ENCODE results near the gene STAT4. TPM values are rescaled to one million over a fixed set of nuclear protein-coding genes. Genes with fewer than 3 reads are reported as not detected.
A peak's percentile ranks its signal among the peaks of the same experiment; 100 is the strongest.

STAT4 gene
- total RNA-seq, 1 donor from 2014 or later = 1.6 TPM

GRCh38 chr2:191113761-191114160 is 37.0 kb downstream of the STAT4 start:
- no peaks in the 10 kb centered on the region for H3K36me3 Mint-ChIP-seq (ENCODE audit: low read depth, unreplicated experiment)
- Histone ChIP-seq H3K79me2 (ENCODE audit: insufficient read depth, low read length) (no peaks in the 10 kb centered on the region), H3K4me1 (ENCODE audit: insufficient read depth, low read length) (no peaks in the 10 kb centered on the region), H3K27ac (ENCODE audit: low read depth, low read length) (no peak overlapping the region), H3K27me3 (ENCODE audit: insufficient read depth, low read length) (no peaks in the 10 kb centered on the region), H3K36me3 (ENCODE audit: insufficient read depth, low read length) (no peaks in the 10 kb centered on the region), H3K4me3 (ENCODE audit: insufficient read depth, low read depth, low read length) (no peak overlapping the region), H3K9me3 (ENCODE audit: insufficient read depth, low read depth, low read length) (no peaks in the 10 kb centered on the region), H3K9ac (ENCODE audit: low read length) (no peak overlapping the region), H4K20me1 (ENCODE audit: insufficient read depth, low read length) (no peaks in the 10 kb centered on the region), H3K4me2 (ENCODE audit: low read length) (no peak overlapping the region), H2AFZ (ENCODE audit: low read depth, low read length) (no peak overlapping the region)
- peaks cover 4% of the 10 kb centered on the region for H3K27me3 Mint-ChIP-seq (ENCODE audit: low read depth, unreplicated experiment)
- no peak overlapping the region for H3K27ac Mint-ChIP-seq (ENCODE audit: unreplicated experiment)
- DNase-seq (ENCODE audit: low read depth) = no peak
- peaks cover 22% of the 10 kb centered on the region for H3K4me1 Mint-ChIP-seq (ENCODE audit: low read depth, unreplicated experiment)
- H3K4me3 Mint-ChIP-seq (ENCODE audit: unreplicated experiment) = no peak overlapping the region
- no peaks in the 10 kb centered on the region for H3K9me3 Mint-ChIP-seq (ENCODE audit: unreplicated experiment)
- no peak for FAIRE-seq
- TF ChIP-seq, protein P1, sequence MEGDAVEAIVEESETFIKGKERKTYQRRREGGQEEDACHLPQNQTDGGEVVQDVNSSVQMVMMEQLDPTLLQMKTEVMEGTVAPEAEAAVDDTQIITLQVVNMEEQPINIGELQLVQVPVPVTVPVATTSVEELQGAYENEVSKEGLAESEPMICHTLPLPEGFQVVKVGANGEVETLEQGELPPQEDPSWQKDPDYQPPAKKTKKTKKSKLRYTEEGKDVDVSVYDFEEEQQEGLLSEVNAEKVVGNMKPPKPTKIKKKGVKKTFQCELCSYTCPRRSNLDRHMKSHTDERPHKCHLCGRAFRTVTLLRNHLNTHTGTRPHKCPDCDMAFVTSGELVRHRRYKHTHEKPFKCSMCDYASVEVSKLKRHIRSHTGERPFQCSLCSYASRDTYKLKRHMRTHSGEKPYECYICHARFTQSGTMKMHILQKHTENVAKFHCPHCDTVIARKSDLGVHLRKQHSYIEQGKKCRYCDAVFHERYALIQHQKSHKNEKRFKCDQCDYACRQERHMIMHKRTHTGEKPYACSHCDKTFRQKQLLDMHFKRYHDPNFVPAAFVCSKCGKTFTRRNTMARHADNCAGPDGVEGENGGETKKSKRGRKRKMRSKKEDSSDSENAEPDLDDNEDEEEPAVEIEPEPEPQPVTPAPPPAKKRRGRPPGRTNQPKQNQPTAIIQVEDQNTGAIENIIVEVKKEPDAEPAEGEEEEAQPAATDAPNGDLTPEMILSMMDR (IDR thresholded peaks at IDR 0.05; ENCODE audit: insufficient read depth, low read depth, low read length) = no peak

- FAIRE-seq = no peak
- no peak for DNase-seq (ENCODE audit: low read depth)
- peaks cover 22% of the 10 kb centered on the region for H3K4me1 Mint-ChIP-seq (ENCODE audit: low read depth, unreplicated experiment)
- H2AFZ ChIP-seq (ENCODE audit: low read depth, low read length) = no peak overlapping the region
- no peaks in the 10 kb centered on the region for H3K27me3 ChIP-seq (ENCODE audit: insufficient read depth, low read length)
- H3K4me1 ChIP-seq (ENCODE audit: insufficient read depth, low read length) = no peaks in the 10 kb centered on the region
- H3K9me3 Mint-ChIP-seq (ENCODE audit: unreplicated experiment) = no peaks in the 10 kb centered on the region
- no peak overlapping the region for H3K4me3 ChIP-seq (ENCODE audit: insufficient read depth, low read depth, low read length)
- H3K4me3 Mint-ChIP-seq (ENCODE audit: unreplicated experiment) = no peak overlapping the region
- H4K20me1 ChIP-seq (ENCODE audit: insufficient read depth, low read length) = no peaks in the 10 kb centered on the region
- H3K9ac ChIP-seq (ENCODE audit: low read length) = no peak overlapping the region
- no peaks in the 10 kb centered on the region for H3K36me3 ChIP-seq (ENCODE audit: insufficient read depth, low read length)
- no peaks in the 10 kb centered on the region for H3K79me2 ChIP-seq (ENCODE audit: insufficient read depth, low read length)
- H3K4me2 ChIP-seq (ENCODE audit: low read length) = no peak overlapping the region
- TF ChIP-seq, protein P1 (IDR thresholded peaks at IDR 0.05; ENCODE audit: insufficient read depth, low read depth, low read length) = no peak
- no peak for TF ChIP-seq EZH2 (IDR thresholded peaks at IDR 0.05; ENCODE audit: insufficient read depth, low read length)
- no peak overlapping the region for H3K27ac Mint-ChIP-seq (ENCODE audit: unreplicated experiment)
- no peaks in the 10 kb centered on the region for H3K36me3 Mint-ChIP-seq (ENCODE audit: low read depth, unreplicated experiment)
- H3K9me3 ChIP-seq (ENCODE audit: insufficient read depth, low read depth, low read length) = no peaks in the 10 kb centered on the region
- H3K27me3 Mint-ChIP-seq (ENCODE audit: low read depth, unreplicated experiment) = peaks cover under 1% of the 10 kb centered on the region
- no peak overlapping the region for H3K27ac ChIP-seq (ENCODE audit: low read depth, low read length)
Observed at GRCh38 chr2:191112448-191112901, 38.3 kb downstream of the STAT4 start.

DNA sequence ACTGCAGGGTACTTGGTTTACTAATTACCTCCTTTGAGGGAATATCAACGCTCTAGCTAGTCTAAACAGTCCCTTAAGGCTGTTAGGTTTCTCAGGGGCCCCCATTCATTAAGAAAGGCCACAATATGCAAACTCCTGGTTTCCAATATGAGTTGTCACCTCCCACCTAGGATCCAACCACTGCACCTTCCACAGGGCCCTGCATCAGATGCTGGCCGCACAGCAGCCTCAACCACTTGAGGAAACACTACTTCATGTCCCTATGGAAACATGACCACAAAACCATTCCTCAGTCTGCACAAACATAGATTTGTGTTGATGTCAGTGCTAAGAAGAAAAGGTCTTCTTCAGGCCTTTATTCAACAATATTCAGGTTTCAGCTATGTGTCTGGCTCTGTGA is 40.9 kb downstream of the STAT4 start:
- peaks cover 20% of the 10 kb centered on the region for H3K4me1 Mint-ChIP-seq (ENCODE audit: low read depth, unreplicated experiment)
- TF ChIP-seq EZH2 (IDR thresholded peaks at IDR 0.05; ENCODE audit: insufficient read depth, low read length) = no peak
- TF ChIP-seq, protein P1 (IDR thresholded peaks at IDR 0.05; ENCODE audit: insufficient read depth, low read depth, low read length) = no peak
- Histone ChIP-seq H3K4me2 (ENCODE audit: low read length) (no peak overlapping the region), H3K9ac (ENCODE audit: low read length) (no peak overlapping the region), H3K4me1 (ENCODE audit: insufficient read depth, low read length) (no peaks in the 10 kb centered on the region), H3K27ac (ENCODE audit: low read depth, low read length) (no peak overlapping the region), H3K79me2 (ENCODE audit: insufficient read depth, low read length) (no peaks in the 10 kb centered on the region), H3K27me3 (ENCODE audit: insufficient read depth, low read length) (no peaks in the 10 kb centered on the region), H4K20me1 (ENCODE audit: insufficient read depth, low read length) (no peaks in the 10 kb centered on the region), H3K36me3 (ENCODE audit: insufficient read depth, low read length) (no peaks in the 10 kb centered on the region), H2AFZ (ENCODE audit: low read depth, low read length) (no peak overlapping the region), H3K9me3 (ENCODE audit: insufficient read depth, low read depth, low read length) (no peaks in the 10 kb centered on the region), H3K4me3 (ENCODE audit: insufficient read depth, low read depth, low read length) (no peak overlapping the region)
- DNase-seq (ENCODE audit: low read depth) (peak; percentile 80), FAIRE-seq (no peak)
- H3K9me3 Mint-ChIP-seq (ENCODE audit: unreplicated experiment) = no peaks in the 10 kb centered on the region
- peak overlapping the region; percentile 91 for H3K27ac Mint-ChIP-seq (ENCODE audit: unreplicated experiment)
- no peak overlapping the region for H3K4me3 Mint-ChIP-seq (ENCODE audit: unreplicated experiment)
- H3K27me3 Mint-ChIP-seq (ENCODE audit: low read depth, unreplicated experiment) = no peaks in the 10 kb centered on the region
- H3K36me3 Mint-ChIP-seq (ENCODE audit: low read depth, unreplicated experiment) = no peaks in the 10 kb centered on the region
